GM06990 (cell line): Measurements from ENCODE around the gene MTERF4.

Experiments
- DNase-seq: peaks from one replicate; pipeline ENCODE4 v3.0.0-alpha.2; 2011; ENCODE audit not compliant: insufficient read length; ENCODE audit errors: extremely low read depth
- H3K27me3 ChIP-seq: replicated peaks from 2 replicates; pipeline ENCODE4 v1.6.0; 2011; ENCODE audit warnings: low read length; ENCODE audit not compliant: control insufficient read depth, insufficient read depth
- H3K36me3 ChIP-seq: 2 replicates; pipeline ENCODE4 v1.5.1; 2011; ENCODE audit warnings: low read length; ENCODE audit not compliant: control insufficient read depth, insufficient read depth
- H3K4me3 ChIP-seq: replicated peaks from 2 replicates; pipeline ENCODE4 v1.5.1; 2011; ENCODE audit warnings: low read depth, mild to moderate bottlenecking, control low read depth, low read length
- CTCF ChIP-seq: IDR thresholded peaks from 2 replicates; pipeline ENCODE4 v1.5.1; 2011; ENCODE audit warnings: low read length, control low read depth, mild to moderate bottlenecking, inconsistent platforms; ENCODE audit not compliant: insufficient read depth, poor library complexity, severe bottlenecking

Gene MTERF4

GRCh38 chr2:241091201-241091600, 10.9 kb downstream of the MTERF4 start:
- no peak for TF ChIP-seq CTCF
- DNase-seq = no peak
- Histone ChIP-seq H3K36me3 (peaks cover 46% of the 10 kb centered on the region), H3K27me3 (no peaks in the 10 kb centered on the region), H3K4me3 (no peak overlapping the region)

GRCh38 chr2:241088791-241089732, 13.0 kb downstream of the MTERF4 start:
- no peak for TF ChIP-seq CTCF

GRCh38 chr2:241088376-241088775, 13.7 kb downstream of the MTERF4 start:
- no peak for DNase-seq
- peaks cover 36% of the 10 kb centered on the region for H3K36me3 ChIP-seq
- H3K4me3 ChIP-seq = no peak overlapping the region; the same call in 1 of the 2 replicates
- TF ChIP-seq CTCF = no peak
- no peaks in the 10 kb centered on the region for H3K27me3 ChIP-seq

More at GRCh38 chr2:241088791-241089732, 13.0 kb downstream of the MTERF4 start:
- Histone ChIP-seq H3K4me3 (no peak overlapping the region), H3K27me3 (no peaks in the 10 kb centered on the region), H3K36me3 (peaks cover 39% of the 10 kb centered on the region)
- DNase-seq = no peak

- no peak for TF ChIP-seq CTCF
- H3K27me3 ChIP-seq = no peaks in the 10 kb centered on the region
- DNase-seq = peak; percentile 63
- H3K4me3 ChIP-seq = no peak overlapping the region
- H3K36me3 ChIP-seq = peaks cover 31% of the 10 kb centered on the region
These were observed 14.4 kb downstream of the MTERF4 start for GRCh38 chr2:241087420-241088268.

GRCh38 chr2:241084856-241085444, 17.1 kb downstream of the MTERF4 start:
- Histone ChIP-seq H3K4me3 (no peak overlapping the region), H3K27me3 (no peaks in the 10 kb centered on the region), H3K36me3 (peaks cover 18% of the 10 kb centered on the region)
- no peak for TF ChIP-seq CTCF
- DNase-seq = no peak
